ENCODE results near the gene SCN1A.
A peak's percentile ranks its signal among the peaks of the same experiment; 100 is the strongest.

Gene SCN1A

GRCh38 chr2:166031054-166031453, 96.8 kb downstream of the SCN1A start:
- in situ Hi-C loops (cut with HindIII; ENCODE audit: low sequenced_read_pairs), result no loop called here
- DNase-seq (ENCODE audit: low read depth), result peak; percentile 4
- H3K4me3 ChIP-seq (ENCODE audit: low read depth, low read length), result no peak overlapping the region
- TF ChIP-seq, protein P1, sequence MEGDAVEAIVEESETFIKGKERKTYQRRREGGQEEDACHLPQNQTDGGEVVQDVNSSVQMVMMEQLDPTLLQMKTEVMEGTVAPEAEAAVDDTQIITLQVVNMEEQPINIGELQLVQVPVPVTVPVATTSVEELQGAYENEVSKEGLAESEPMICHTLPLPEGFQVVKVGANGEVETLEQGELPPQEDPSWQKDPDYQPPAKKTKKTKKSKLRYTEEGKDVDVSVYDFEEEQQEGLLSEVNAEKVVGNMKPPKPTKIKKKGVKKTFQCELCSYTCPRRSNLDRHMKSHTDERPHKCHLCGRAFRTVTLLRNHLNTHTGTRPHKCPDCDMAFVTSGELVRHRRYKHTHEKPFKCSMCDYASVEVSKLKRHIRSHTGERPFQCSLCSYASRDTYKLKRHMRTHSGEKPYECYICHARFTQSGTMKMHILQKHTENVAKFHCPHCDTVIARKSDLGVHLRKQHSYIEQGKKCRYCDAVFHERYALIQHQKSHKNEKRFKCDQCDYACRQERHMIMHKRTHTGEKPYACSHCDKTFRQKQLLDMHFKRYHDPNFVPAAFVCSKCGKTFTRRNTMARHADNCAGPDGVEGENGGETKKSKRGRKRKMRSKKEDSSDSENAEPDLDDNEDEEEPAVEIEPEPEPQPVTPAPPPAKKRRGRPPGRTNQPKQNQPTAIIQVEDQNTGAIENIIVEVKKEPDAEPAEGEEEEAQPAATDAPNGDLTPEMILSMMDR (IDR thresholded peaks at IDR 0.05; ENCODE audit: low read depth, low read length, missing control alignments), result no peak

DNA sequence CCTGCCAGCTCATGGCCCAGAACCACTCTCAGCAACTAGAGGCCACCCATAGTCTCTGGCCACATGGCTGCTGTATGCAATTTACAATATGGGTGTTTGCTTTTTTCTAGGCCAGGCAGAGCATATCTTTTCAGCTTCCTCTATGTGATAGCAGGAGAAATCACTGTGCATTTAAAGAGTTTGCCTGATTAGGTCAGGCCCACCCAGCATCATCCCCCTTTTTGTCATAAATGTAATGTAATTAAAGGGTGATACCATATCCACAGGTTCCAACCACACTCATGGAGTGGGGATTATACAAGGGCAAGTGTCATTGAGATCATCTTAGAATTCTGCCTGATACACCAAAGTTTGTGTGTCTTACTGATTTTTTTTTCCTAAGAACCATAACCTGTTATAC, 102.5 kb downstream of the SCN1A start:
- DNase-seq (ENCODE audit: low read depth), result no peak
- H3K4me3 ChIP-seq (ENCODE audit: low read depth, low read length), result no peak overlapping the region
- in situ Hi-C loops (cut with HindIII; ENCODE audit: low sequenced_read_pairs), result no loop called here
- TF ChIP-seq, protein P1 (IDR thresholded peaks at IDR 0.05; ENCODE audit: low read depth, low read length, missing control alignments), result no peak

DNA sequence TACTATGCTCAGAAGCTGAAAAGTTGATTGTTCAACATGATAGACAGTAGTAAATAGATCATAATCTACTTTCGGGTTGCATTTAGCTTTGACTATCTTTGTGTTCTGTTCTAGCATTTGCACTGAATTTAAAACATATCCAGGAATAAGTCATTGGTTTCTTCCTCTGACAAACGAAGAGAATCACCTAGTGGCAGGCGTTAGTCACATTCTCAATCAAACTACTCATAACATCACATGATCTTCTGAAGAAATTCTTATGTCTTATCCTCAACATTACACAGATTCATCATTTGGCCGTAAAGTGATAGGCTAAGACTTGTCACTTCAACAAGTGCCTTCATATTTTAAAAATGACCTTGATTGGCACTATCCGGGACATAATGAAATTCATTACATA, 110.6 kb downstream of the SCN1A start:
- TF ChIP-seq, protein P1 (IDR thresholded peaks at IDR 0.05; ENCODE audit: low read depth, low read length, missing control alignments), result no peak
- H3K4me3 ChIP-seq (ENCODE audit: low read depth, low read length), result no peak overlapping the region
- DNase-seq (ENCODE audit: low read depth), result no peak
- in situ Hi-C loops (cut with HindIII; ENCODE audit: low sequenced_read_pairs), result no loop called here

- in situ Hi-C loops (cut with HindIII; ENCODE audit: low sequenced_read_pairs), result no loop called here
- H3K4me3 ChIP-seq (ENCODE audit: low read depth, low read length), result no peak overlapping the region
- no peak for DNase-seq (ENCODE audit: low read depth)
- TF ChIP-seq, protein P1 (IDR thresholded peaks at IDR 0.05; ENCODE audit: low read depth, low read length, missing control alignments), result no peak
These were observed 113.9 kb downstream of the SCN1A start for GRCh38 chr2:166013878-166014277.

GRCh38 chr2:166011660-166012059, 116.2 kb downstream of the SCN1A start:
- in situ Hi-C loops (cut with HindIII; ENCODE audit: low sequenced_read_pairs), result no loop called here
- DNase-seq (ENCODE audit: low read depth), result no peak
- TF ChIP-seq, protein P1 (IDR thresholded peaks at IDR 0.05; ENCODE audit: low read depth, low read length, missing control alignments), result no peak
- no peak overlapping the region for H3K4me3 ChIP-seq (ENCODE audit: low read depth, low read length)

GRCh38 chr2:166000401-166000800, 127.4 kb downstream of the SCN1A start:
- in situ Hi-C loops (cut with HindIII; ENCODE audit: low sequenced_read_pairs), result no loop called here
- DNase-seq (ENCODE audit: low read depth), result no peak
- no peak overlapping the region for H3K4me3 ChIP-seq (ENCODE audit: low read depth, low read length)
- TF ChIP-seq, protein P1 (IDR thresholded peaks at IDR 0.05; ENCODE audit: low read depth, low read length, missing control alignments), result no peak

GRCh38 chr2:165990846-165991245, 137.0 kb downstream of the SCN1A start:
- in situ Hi-C loops (cut with HindIII; ENCODE audit: low sequenced_read_pairs), result no loop called here
- no peak for DNase-seq (ENCODE audit: low read depth)

More at GRCh38 chr2:165990846-165991245, 137.0 kb downstream of the SCN1A start:
- TF ChIP-seq, protein P1 (IDR thresholded peaks at IDR 0.05; ENCODE audit: low read depth, low read length, missing control alignments), result no peak
- no peak overlapping the region for H3K4me3 ChIP-seq (ENCODE audit: low read depth, low read length)

Data from astrocyte of the cerebellum (primary cell).